ENCODE results near the gene RNF168. TPM values are rescaled to one million over a fixed set of nuclear protein-coding genes. Genes with fewer than 3 reads are reported as not detected.
A peak's percentile ranks its signal among the peaks of the same experiment; 100 is the strongest.
"Not testable (repeated sequence)": the region's sequence is repeated elsewhere in the genome, so short reads cannot be mapped to it uniquely, and the experiment has no call there.

RNF168 gene
- total RNA-seq, 1 donor from 2014 or later, result 15.1 TPM

DNA sequence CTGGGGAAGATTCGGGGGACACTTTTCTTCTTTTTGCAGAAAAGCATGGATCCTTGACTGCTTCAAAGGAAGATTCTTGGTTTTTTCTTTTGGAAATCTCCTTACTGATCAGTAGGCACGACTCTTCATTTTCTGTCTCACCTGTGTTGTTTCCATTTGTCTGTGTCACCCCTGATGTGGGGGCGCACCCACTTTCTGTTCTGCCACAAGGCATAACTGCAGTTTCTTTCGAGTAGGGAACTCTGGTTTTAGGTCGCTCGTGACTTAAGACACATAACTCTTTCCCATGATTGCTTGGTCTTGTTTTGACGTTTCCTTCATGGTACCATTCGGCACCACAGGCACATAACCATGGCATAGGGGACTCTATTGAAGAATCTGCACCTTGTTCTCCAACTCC is 31.3 kb downstream of the RNF168 start:
- no peak for DNase-seq (ENCODE audit: extremely low read depth, low read depth, low spot score)

GRCh38 chr3:196471551-196471950 is 32.0 kb downstream of the RNF168 start:
- DNase-seq (ENCODE audit: extremely low read depth, low read depth, low spot score), result no peak

DNA sequence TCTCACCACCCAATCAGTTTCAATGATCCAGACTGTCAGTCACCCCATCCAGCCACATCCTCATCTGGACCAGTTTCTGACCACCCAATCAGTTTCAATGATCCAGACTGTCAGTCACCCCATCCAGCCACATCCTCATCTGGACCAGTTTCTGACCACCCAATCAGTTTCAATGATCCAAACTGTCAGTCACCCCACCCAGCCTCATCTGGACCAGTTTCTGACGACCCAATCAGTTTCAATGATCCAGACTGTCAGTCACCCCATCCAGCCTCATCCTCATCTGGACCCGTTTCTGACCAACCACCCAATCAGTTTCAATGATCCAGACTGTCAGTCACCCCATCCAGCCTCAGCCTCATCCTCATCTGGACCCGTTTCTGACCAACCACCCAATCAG is 33.4 kb downstream of the RNF168 start:
- not testable (repeated sequence) for DNase-seq (ENCODE audit: extremely low read depth, low read depth, low spot score)

DNA sequence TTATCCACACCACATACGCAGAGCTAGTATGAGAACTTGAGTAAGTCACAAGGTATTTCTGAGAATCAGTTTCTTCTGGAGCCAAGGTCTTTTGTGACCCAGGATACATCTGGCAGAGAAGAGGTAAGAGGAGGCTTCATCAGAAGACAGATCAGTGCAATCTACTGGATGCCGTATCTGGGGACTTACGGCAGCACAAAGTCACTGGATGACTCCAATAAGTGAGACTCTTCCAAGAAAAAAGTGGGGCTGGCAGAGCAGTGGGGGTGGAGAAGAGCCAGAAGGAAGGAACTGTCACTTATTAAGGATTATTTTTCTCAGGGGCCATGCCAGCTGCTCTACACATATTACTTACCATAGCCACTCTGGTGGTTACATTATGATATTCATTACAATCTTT is 39.8 kb downstream of the RNF168 start:
- DNase-seq (ENCODE audit: extremely low read depth, low read depth, low spot score), result no peak

DNA sequence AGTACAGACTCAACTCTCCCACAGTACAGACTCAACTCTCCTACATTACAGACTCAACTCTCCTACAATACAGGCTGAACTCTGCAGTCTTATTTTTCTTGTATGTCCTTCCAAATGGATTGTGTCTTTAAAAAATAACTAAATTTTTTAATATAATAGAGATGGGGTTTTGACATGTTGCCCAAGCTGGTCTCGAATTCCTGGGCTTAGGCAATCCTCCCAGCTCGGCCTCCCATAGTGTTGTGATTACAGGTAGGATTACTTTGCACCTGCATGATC is 40.2 kb downstream of the RNF168 start:
- DNase-seq (ENCODE audit: extremely low read depth, low read depth, low spot score), result no peak

DNA sequence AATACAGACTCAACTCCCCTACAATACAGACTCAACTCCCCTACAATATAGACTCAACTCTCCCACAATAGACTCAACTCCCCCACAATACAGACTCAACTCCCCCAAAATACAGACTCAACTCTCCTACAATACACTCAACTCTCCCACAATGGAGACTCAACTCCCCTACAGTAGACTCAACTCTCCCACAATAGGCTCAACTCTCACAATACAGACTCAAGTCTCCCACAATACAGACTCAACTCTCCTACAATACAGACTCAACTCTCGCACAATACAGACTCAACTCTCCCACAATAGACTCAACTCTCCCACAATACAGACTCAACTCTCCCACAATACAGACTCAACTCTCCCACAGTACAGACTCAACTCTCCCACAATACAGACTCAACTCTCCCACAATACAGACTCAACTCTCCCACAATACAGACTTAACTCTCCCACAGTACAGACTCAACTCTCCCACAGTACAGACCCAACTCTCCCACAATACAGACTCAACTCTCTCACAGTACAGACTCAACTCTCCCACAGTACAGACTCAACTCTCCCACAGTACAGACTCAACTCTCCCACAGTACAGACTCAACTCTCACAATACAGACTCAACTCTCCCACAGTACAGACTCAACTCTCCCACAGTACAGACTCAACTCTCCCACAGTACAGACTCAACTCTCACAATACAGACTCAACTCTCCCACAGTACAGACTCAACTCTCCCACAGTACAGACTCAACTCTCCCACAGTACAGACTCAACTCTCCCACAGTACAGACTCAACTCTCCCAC is 40.7 kb downstream of the RNF168 start:
- not testable (repeated sequence) for DNase-seq (ENCODE audit: extremely low read depth, low read depth, low spot score)

DNA sequence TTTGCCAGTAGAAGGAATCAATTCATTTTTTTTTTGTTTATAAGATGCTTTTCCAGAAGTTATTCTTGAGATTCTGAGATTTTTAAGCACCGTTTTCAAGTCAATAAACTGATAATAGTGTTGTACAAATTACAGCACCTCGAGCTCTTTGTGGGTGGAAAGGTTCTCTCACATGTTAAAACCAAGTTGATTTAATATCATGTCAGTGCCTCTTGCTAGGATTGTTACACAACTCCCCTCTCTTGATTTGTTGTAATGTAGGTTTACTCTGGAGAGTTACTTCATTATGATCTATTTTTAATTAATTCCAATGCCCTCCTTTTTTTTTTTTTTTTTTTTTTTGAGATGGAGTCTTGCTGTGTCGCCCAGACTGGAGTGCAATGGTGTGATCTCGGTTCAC is 45.5 kb downstream of the RNF168 start:
- no peak for DNase-seq (ENCODE audit: extremely low read depth, low read depth, low spot score)

DNA sequence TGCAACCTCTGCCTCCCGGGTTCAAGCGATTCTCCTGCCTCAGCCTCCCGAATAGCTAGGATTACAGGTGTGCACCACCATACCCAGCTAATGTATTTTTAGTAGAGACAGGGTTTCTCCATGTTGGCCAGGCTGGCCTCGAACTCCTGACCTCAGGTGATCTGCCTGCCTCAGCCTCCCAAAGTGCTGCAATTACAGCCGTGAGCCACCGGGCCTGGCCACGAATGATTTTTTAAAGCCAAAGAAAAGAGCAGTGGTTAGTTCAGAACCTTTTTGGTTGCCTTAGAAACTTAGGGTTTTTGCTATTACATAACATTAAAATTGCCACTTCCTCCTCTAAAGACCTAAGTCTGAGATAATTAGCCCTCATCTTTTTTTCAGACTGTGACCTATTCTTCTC is 46.1 kb downstream of the RNF168 start:
- DNase-seq (ENCODE audit: extremely low read depth, low read depth, low spot score), result not testable (repeated sequence)

GRCh38 chr3:196454935-196455334 is 48.6 kb downstream of the RNF168 start:
- DNase-seq (ENCODE audit: extremely low read depth, low read depth, low spot score), result no peak

DNA sequence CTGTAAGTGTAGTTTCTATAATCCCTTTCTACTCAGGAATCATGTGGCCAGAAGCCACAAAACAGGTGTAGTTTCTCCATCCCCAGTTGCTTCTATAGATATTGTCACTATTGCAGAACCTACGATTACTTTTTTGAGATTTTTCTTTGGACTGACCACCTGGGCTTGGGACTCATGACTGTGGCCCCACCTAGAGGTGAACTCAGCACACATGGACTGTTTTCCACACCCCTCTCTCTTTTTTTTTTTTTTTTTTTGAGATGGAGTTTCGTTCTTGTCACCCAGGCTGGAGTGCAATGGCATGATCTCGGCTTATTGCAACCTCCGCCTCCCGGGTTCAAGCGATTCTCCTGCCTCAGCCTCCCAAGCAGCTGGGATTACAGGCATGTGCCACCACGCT is 58.2 kb downstream of the RNF168 start:
- DNase-seq (ENCODE audit: extremely low read depth, low read depth, low spot score), result not testable (repeated sequence)

DNA sequence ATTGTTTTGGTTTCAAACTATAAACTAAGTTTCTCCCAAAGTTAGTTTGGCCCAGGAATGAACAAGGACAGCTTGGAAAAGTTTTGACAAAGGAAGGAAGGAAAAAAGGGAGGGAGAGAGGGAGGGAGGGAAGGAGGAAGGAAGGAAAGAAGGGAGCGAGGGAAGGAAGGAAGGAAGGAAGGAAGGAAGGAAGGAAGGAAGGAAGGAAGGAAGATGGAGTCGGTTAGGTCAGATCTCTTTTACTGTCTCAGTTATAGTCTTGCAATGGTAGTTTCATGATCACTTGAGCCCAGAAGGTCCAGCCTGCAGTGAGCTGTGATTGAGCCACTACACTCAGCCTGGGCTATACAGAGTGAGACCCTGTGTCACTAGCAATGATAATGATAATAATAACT is 59.1 kb downstream of the RNF168 start:
- no peak for DNase-seq (ENCODE audit: extremely low read depth, low read depth, low spot score)

DNA sequence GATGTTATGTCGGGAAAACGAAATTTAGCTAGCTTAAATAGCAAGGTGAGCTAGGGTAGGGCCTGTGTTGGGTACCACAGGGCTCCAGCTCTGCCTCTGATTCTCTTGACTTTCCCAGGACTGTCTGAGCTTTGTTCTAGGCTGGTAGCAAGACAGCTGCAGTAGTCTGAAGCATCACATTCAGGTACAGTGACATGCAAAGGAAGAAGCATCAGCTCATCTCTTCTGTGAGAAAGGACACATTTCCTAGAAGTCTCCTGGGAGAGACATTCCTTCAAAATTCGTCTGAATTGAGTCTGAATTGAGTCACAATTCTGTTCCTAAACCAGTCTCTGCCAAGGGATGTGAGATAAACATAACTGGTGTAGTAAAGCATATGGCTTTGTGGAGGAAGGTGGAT is 62.9 kb downstream of the RNF168 start:
- DNase-seq (ENCODE audit: extremely low read depth, low read depth, low spot score), result no peak

DNA sequence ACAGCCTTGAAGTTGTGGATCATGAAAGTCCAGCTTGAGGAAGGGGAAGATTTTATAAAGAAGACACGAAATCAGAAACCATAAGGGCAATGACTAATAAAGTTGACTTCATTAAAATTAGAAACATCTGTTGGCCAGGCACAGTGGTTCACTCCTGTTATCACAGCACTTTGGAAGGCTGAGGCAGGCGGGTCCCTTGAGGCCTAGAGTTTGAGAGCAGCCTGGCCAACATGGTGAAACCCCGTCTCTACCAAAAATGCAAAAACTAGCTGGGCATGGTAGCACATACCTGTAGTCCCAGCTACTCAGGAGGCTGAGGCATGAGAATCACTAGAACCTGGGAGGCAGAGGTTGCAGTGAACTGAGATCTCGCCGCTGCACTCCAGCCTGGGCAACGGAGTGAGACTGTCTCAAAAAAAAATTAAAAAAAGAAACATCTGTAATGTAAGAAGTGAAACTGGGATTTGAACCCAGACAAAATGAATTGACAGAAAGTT is 63.5 kb downstream of the RNF168 start:
- DNase-seq (ENCODE audit: extremely low read depth, low read depth, low spot score), result no peak

GRCh38 chr3:196432137-196432879 is 71.3 kb downstream of the RNF168 start, which contains the start of gene UBXN7:
UBXN7 (minus strand) TSS chr3:196432427; CDS start chr3:196432399, 28 bp downstream.
- peak; percentile 50 for DNase-seq (ENCODE audit: extremely low read depth, low read depth, low spot score)

- DNase-seq (ENCODE audit: extremely low read depth, low read depth, low spot score), result no peak
Measured at GRCh38 chr3:196431181-196432136, 72.1 kb downstream of the RNF168 start.

DNA sequence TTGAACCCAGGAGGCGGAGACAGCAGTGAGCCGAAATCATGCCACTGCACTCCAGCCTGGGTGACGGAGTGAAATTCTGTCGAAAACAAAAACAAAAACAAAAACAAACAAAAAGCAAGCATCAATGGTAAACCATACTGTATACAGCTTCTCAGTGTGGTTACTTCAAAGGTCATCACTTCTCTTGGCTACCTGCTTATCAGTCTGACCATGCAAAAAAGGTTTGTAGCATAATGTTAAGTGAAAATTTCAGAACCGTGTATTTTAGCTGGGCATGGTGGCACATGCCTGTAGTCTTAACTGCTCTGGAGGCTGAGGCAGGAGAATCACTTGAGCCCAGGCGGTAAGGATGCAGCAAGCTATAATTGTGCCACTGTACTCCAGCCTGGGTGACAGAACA is 75.5 kb downstream of the RNF168 start:
- DNase-seq (ENCODE audit: extremely low read depth, low read depth, low spot score), result no peak

DNA sequence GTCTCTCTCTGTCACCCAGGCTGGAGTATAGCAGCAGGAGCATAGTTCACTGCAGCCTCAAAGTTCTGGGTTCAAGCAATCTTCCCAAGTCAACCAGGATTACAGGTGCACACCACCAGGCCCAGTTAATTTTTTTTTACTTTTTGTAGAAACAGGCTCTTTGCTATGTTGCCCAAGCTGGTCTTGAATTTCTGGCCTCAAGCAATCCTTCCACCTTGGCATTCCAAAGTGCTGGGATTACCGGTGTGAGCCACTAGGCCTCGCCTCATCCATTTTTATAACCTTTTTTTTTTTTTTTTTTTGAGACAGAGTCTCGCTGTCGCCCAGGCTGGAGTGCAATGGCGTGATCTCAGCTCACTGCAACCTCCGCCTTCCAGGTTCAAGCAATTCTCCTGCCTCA is 79.1 kb downstream of the RNF168 start:
- DNase-seq (ENCODE audit: extremely low read depth, low read depth, low spot score), result not testable (repeated sequence)

DNA sequence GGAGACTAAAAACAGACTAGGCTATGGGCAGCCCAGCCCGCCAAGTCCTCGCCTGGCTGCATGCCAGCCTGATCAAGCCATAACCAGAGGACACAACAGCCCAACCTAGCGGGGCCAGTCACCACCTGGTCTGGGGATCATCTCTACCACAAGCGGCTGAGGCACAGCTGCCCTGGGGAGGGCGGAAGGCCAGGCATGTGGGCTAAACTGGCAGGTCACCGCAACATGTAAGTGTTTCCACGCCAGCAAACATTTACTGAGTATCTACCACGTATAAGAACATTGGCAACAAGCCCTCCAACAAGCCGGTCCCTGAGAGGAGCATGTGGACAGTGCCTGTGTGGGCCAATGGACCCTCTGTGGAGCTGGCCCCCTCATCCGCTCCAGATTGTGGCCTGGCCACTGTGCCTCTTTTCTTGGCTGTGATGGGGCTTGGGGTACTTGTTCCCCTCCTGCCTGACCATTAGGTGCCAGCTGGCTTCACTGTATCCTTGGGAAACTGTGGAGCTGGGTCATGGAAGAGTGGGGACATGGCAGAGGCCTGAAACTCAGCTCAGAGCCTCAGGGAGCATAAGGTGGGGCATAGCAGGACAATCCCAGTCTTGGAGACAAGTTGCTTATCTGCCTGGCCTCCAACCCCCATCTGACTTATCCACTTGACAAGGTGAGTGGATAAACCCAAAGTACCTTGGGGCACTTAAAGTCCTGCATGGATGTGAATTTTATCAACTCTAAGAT is 80.4 kb downstream of the RNF168 start:
- no peak for DNase-seq (ENCODE audit: extremely low read depth, low read depth, low spot score)

DNA sequence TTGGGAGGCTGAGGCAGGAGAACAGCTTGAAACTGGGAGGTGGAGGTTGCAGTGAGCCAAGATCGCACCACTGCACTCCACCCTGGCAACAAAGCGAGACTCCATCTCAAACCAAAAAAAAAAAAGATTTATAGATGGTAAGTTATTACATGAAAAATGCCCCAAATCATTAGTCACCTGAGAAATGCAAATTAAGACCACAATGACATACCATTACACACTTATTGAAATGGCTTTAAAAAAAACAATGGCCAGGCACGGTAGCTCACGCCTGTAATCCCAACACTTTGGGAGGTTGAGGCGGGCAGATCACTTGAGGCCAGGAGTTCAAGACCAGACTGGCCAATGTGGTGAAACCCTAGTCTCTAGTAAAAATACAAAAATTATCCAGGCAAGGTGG is 81.9 kb downstream of the RNF168 start:
- DNase-seq (ENCODE audit: extremely low read depth, low read depth, low spot score), result not testable (repeated sequence)

DNA sequence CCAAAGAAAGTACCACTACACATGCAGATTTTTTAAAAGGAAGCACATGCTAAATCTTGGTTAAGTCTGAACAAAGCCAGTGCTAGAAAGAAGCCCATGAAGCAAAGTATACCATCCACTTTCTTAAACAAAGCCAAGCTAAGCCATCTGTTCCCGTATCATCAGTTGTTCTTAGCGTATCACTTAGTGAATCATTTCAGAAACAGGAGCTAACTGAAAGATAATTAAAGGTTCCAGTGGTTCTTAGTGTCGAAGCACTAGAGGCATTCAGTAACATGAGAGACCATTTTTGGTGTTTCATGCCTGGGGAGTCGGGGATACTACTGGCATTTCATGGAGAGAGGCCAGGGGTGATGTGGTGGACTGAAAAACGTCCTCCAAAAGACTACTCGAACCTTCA is 84.2 kb downstream of the RNF168 start:
- DNase-seq (ENCODE audit: extremely low read depth, low read depth, low spot score), result no peak
